Osteoblast (primary cell): ENCODE measurements around the gene SAMMSON. TPM values are rescaled to one million over a fixed set of nuclear protein-coding genes. Genes with fewer than 3 reads are reported as not detected.

Experiments
- DNase-seq: peaks from one replicate; pipeline ENCODE4 v3.0.0; 2011; ENCODE audit warnings: low spot score, mixed read lengths; ENCODE audit not compliant: insufficient read length; ENCODE audit errors: missing footprints
- H2AFZ ChIP-seq: 2 replicates; pipeline ENCODE4 v1.6.0; 2011; ENCODE audit warnings: mild to moderate bottlenecking, low read length
- H3K27ac ChIP-seq: 2 replicates; pipeline ENCODE4 v1.5.1; 2011; ENCODE audit warnings: mild to moderate bottlenecking, low read depth, low read length, moderate library complexity
- H3K27me3 ChIP-seq: 2 replicates; pipeline ENCODE4 v1.6.0; 2012; ENCODE audit warnings: mild to moderate bottlenecking, control low read depth, inconsistent platforms, low read length, moderate library complexity; ENCODE audit not compliant: insufficient read depth
- H3K36me3 ChIP-seq: 2 replicates; pipeline ENCODE4 v1.5.1; 2011; ENCODE audit warnings: mild to moderate bottlenecking, low read length, control low read depth, moderate library complexity; ENCODE audit not compliant: insufficient read depth
- H3K4me1 ChIP-seq: 2 replicates; pipeline ENCODE4 v1.5.1; 2011; ENCODE audit warnings: mild to moderate bottlenecking, low read length, control low read depth, moderate library complexity; ENCODE audit not compliant: insufficient read depth
- H3K4me2 ChIP-seq: 2 replicates; pipeline ENCODE4 v1.6.0; 2011; ENCODE audit warnings: mild to moderate bottlenecking, low read length; ENCODE audit not compliant: insufficient read depth
- H3K4me3 ChIP-seq: fragments of 200-600 bp; sonication (generic); 3 replicates; pipeline ENCODE4 v1.5.1; 2012; ENCODE audit warnings: mild to moderate bottlenecking, low read length, inconsistent platforms; ENCODE audit not compliant: insufficient read depth
- H3K79me2 ChIP-seq: 2 replicates; pipeline ENCODE4 v1.6.0; 2012; ENCODE audit warnings: mild to moderate bottlenecking, low read length, control low read depth, inconsistent platforms; ENCODE audit not compliant: insufficient read depth
- H3K9me3 ChIP-seq: 2 replicates; pipeline ENCODE4 v1.5.1; 2011; ENCODE audit warnings: low read depth, low read length, control low read depth
- H4K20me1 ChIP-seq: 2 replicates; pipeline ENCODE4 v1.6.0; 2012; ENCODE audit warnings: mild to moderate bottlenecking, low read length, control low read depth; ENCODE audit not compliant: insufficient read depth
- total RNA-seq: library from RNA; depleted of rRNA; stranded (reverse); fragments of >200 nt; gene quantifications from 2 replicates; pipeline ENCODE4 v1.2.3, GENCODE V29; 2012
- TF ChIP-seq, protein P1 (sequence below): IDR thresholded peaks from 2 replicates; pipeline ENCODE4 v1.5.1; 2011; ENCODE audit warnings: mild to moderate bottlenecking, low read depth, low read length, moderate library complexity; ENCODE audit errors: extremely low read depth

SAMMSON gene
- total RNA-seq, 1 donor, result not detected

DNA sequence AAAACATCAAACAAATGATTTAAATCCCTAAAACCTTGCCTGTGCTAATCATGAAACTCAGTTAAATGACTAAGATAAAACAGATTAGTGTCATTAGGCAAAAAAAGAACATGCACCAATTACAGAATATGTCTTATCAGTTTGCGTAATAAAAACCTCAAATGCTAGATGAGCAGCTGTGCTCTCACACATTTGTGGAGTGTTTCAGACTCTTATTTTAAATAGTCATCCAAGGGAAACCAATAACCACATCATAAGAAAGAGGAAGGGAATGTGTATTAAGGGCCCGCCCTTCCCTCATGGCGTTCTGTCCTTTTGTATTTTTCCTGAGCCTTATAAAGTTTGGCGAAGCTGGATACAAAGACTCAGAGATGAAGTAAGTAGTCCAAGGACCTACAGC lies 6.6 kb downstream of the SAMMSON start:
- no peak for DNase-seq
- H3K79me2 ChIP-seq, result no peaks in the 10 kb centered on the region
- H3K27me3 ChIP-seq, result no peaks in the 10 kb centered on the region
- H3K27ac ChIP-seq, result no peak overlapping the region
- H3K36me3 ChIP-seq, result no peaks in the 10 kb centered on the region
- no peak overlapping the region for H3K4me2 ChIP-seq
- no peaks in the 10 kb centered on the region for H3K4me1 ChIP-seq
- no peaks in the 10 kb centered on the region for H4K20me1 ChIP-seq
- TF ChIP-seq, protein P1, sequence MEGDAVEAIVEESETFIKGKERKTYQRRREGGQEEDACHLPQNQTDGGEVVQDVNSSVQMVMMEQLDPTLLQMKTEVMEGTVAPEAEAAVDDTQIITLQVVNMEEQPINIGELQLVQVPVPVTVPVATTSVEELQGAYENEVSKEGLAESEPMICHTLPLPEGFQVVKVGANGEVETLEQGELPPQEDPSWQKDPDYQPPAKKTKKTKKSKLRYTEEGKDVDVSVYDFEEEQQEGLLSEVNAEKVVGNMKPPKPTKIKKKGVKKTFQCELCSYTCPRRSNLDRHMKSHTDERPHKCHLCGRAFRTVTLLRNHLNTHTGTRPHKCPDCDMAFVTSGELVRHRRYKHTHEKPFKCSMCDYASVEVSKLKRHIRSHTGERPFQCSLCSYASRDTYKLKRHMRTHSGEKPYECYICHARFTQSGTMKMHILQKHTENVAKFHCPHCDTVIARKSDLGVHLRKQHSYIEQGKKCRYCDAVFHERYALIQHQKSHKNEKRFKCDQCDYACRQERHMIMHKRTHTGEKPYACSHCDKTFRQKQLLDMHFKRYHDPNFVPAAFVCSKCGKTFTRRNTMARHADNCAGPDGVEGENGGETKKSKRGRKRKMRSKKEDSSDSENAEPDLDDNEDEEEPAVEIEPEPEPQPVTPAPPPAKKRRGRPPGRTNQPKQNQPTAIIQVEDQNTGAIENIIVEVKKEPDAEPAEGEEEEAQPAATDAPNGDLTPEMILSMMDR, result no peak
- no peak overlapping the region for H2AFZ ChIP-seq
- no peaks in the 10 kb centered on the region for H3K9me3 ChIP-seq
- no peak overlapping the region for H3K4me3 ChIP-seq

DNA sequence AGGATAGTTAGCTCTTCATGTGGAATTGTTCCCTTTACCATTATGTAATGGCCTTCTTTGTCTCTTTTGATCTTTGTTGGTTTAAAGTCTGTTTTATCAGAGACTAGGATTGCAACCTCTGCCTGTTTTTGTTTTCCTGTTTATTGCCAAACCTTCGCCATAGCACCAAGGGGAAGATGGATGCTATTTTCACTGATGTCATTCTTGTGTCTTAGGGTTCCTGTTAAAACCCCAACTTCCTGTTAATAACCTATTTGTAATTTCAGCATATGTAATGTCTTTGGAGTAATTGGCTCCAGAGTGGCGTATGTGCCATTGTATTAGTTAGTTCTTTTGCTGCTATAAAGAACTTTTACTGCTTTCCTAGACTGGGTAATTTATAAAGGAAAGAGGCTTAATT lies 10.8 kb downstream of the SAMMSON start:
- no peaks in the 10 kb centered on the region for H3K36me3 ChIP-seq
- H4K20me1 ChIP-seq, result no peaks in the 10 kb centered on the region
- DNase-seq, result no peak
- no peak overlapping the region for H3K4me2 ChIP-seq
- H3K27ac ChIP-seq, result no peak overlapping the region
- H3K9me3 ChIP-seq, result no peaks in the 10 kb centered on the region
- no peak overlapping the region for H3K4me3 ChIP-seq
- TF ChIP-seq, protein P1, result no peak
- no peaks in the 10 kb centered on the region for H3K79me2 ChIP-seq
- no peak overlapping the region for H2AFZ ChIP-seq
- H3K27me3 ChIP-seq, result no peaks in the 10 kb centered on the region
- H3K4me1 ChIP-seq, result no peaks in the 10 kb centered on the region

GRCh38 chr3:70011582-70011981 lies 12.0 kb downstream of the SAMMSON start:
- Histone ChIP-seq H4K20me1 (no peaks in the 10 kb centered on the region), H3K4me2 (no peak overlapping the region), H3K79me2 (no peaks in the 10 kb centered on the region), H2AFZ (no peak overlapping the region), H3K4me1 (no peaks in the 10 kb centered on the region), H3K27ac (no peak overlapping the region), H3K9me3 (no peaks in the 10 kb centered on the region), H3K36me3 (no peaks in the 10 kb centered on the region), H3K4me3 (no peak overlapping the region), H3K27me3 (no peaks in the 10 kb centered on the region)
- DNase-seq, result no peak
- TF ChIP-seq, protein P1, result no peak

- no peaks in the 10 kb centered on the region for H4K20me1 ChIP-seq
- H3K27ac ChIP-seq, result no peak overlapping the region
- no peak overlapping the region for H2AFZ ChIP-seq
- no peaks in the 10 kb centered on the region for H3K9me3 ChIP-seq
- no peaks in the 10 kb centered on the region for H3K79me2 ChIP-seq
- no peaks in the 10 kb centered on the region for H3K4me1 ChIP-seq
- no peak overlapping the region for H3K4me3 ChIP-seq
- TF ChIP-seq, protein P1, result no peak
- no peak overlapping the region for H3K4me2 ChIP-seq
- H3K27me3 ChIP-seq, result no peaks in the 10 kb centered on the region
- DNase-seq, result no peak
- H3K36me3 ChIP-seq, result no peaks in the 10 kb centered on the region
These were observed 21.6 kb downstream of the SAMMSON start for GRCh38 chr3:70020906-70021660.
